Measurements from ENCODE around the gene CTAG1A.
"Not testable (repeated sequence)": the region's sequence is repeated elsewhere in the genome, so short reads cannot be mapped to it uniquely, and the experiment has no call there.

The CTAG1A gene

DNA sequence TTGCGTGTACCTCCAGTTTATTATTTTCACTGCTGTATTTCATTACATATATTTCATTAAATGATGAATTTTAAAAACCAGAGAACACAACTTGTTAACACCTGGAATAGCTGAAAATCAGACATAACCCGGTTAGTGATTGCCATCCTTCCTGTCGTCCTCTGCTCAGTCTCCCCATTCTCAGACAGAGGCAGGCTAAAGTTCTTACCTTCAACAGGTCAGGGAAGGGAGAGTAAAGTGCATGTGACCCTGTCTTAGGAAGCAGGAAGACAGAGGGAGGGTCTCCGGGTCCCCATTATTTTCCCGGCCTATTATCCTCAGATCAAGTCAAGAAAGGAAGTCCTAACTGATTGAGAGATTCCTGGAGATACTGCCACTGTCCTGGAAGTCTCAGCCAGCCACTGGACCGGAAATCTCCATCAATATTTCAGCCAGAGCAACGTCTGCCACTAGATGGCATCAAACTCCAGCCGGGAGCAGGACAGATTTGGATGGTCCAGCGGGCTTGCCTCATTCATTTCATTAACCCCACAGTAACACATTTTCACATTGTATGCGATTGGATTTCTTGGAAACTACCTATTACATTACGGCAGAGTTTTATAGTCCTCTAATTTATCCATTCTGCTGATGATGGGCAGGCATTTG is 36.0 kb downstream of the CTAG1A start:
- not testable (repeated sequence) for DNase-seq

DNA sequence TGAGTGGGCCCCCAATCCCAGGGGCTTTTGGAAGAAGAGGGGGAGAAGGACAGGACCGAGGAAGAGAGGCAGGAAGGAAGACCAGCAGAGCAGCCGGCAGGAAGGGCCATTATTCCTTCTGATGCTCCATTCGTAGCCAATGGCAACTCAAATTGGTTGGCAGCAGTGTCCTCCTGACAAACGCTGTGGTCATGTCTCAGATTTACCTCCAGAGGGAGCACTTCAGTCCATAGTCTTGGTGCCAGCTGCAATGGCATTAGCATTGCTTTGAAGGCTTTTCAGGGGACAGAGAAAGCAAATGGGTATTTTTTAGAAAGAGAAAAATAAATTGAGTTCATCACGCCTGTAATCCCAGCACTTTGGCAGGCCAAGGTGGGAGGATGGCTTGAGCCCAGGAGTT is 44.0 kb downstream of the CTAG1A start:
- DNase-seq = not testable (repeated sequence)

DNA sequence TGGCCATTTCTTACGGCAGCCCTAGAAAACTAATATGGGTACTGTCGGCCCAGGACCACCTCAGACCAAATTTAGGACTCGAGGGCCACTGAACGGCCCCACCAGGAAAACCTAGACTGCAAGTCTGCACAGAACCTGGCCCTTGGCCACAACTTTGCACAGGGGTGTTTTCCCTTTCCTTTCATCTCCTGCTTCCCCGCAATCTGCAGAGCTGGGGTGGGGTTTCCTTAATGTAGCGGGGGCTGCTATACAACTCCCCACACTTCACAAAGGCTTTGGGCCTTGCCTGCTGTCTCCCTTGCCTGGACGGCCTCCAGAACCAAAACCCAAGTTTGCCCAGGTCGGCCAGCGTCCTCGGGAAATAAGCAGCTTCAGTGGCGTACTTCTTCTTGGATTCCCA is 46.0 kb downstream of the CTAG1A start:
- DNase-seq = not testable (repeated sequence)

DNA sequence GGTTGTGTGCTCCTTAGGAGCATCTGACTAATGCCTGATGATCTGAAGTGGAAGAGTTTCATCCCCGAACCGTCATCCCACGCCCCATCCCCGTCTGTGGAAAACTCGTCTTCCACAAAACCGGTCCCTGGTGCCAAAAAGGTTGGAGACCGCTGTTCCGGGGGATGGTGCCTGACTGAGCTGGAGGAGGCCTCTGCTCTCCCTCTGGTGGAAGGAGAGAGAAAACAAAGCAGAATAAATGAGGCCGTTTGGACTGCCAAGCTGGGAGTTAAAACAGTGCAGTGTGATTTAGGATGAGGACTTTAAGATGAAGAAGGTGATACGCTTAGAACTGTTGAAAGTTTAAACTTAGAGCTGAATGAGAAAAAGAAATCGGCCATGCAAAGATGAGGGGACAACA is 48.7 kb downstream of the CTAG1A start:
- not testable (repeated sequence) for DNase-seq

Measured in activated CD4-positive, alpha-beta T cell treated with anti-CD3 and anti-CD28 coated beads for 1 hour (primary cell).